Measurements from ENCODE around the gene BDKRB2. TPM values are rescaled to one million over a fixed set of nuclear protein-coding genes. Genes with fewer than 3 reads are reported as not detected.

BDKRB2 gene
- total RNA-seq: 1 to 10 TPM in 4 of 6 donors, under 1 TPM in 1, not detected in 1; 0.78 to 4.0 (median 1.8) TPM

DNA sequence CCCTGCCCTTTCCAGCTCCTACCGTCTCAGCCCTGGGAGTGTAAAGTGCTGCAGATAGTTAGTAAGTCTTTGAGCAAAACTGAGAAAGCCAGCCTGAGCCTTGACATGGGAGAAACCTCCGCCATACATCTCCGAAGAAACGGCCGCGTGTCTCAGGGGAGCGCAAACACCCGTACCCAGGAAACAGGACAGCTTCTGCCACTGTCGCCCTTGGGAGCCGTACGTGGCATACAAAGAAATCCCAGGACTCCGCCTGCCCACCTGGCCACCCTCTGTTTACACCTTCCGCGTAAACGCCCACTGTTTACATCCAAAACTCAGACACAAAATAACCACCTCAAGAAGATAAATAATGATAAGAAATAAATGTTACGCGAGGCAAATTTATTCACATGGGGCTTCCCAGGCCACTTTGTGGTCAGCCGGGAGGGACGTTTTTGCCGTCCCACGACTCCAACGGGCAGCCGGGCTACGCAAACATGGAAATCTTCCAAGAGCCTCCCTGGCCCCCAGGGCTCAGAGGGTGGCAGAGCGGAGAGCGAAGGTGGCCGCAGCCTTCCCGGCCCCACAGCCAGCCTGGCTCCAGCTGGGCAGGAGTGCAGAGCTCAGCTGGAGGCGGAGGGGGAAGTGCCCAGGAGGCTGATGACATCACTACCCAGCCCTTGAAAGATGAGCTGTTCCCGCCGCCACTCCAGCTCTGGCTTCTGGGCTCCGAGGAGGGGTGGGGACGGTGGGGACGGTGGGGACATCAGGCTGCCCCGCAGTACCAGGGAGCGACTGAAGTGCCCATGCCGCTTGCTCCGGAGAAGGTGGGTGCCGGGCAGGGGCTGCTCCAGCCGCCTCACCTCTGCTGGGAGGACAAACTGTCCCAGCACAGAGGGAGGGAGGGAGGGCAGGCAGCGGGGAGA lies at the start of gene BDKRB2:
BDKRB2 (plus strand) TSS at position 689 of the 908 bp plus-strand sequence. CDS start 32,269 bp downstream, outside the sequence.
- H3K27me3 ChIP-seq: no peaks in the 10 kb centered on the region
- peak; percentile 75 to 85 for DNase-seq
- peak; percentile 83 to 92 for ATAC-seq (ENCODE audit: low FRiP score in 2 of 2)
- 16 to 20% methylated on average over 34 to 39 of the region's 41 CpGs for WGBS, 2 donors
- H3K9me3 ChIP-seq: no peaks in the 10 kb centered on the region
- TF ChIP-seq, protein P1, sequence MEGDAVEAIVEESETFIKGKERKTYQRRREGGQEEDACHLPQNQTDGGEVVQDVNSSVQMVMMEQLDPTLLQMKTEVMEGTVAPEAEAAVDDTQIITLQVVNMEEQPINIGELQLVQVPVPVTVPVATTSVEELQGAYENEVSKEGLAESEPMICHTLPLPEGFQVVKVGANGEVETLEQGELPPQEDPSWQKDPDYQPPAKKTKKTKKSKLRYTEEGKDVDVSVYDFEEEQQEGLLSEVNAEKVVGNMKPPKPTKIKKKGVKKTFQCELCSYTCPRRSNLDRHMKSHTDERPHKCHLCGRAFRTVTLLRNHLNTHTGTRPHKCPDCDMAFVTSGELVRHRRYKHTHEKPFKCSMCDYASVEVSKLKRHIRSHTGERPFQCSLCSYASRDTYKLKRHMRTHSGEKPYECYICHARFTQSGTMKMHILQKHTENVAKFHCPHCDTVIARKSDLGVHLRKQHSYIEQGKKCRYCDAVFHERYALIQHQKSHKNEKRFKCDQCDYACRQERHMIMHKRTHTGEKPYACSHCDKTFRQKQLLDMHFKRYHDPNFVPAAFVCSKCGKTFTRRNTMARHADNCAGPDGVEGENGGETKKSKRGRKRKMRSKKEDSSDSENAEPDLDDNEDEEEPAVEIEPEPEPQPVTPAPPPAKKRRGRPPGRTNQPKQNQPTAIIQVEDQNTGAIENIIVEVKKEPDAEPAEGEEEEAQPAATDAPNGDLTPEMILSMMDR (IDR thresholded peaks at IDR 0.05): peak in 1 of 6 experiments; percentile 7
- TF ChIP-seq POLR2A (IDR thresholded peaks at IDR 0.05) (peak in 1 of 4 donors; percentile 60), POLR2AphosphoS5 (IDR thresholded peaks at IDR 0.05) (peak; percentile 67 to 70), EP300 (IDR thresholded peaks at IDR 0.05) (no peak)
- H3K27ac ChIP-seq: peak within 1 kb of the TSS in 3 of 4 donors; percentile 51 to 73 (median 67)
- H3K4me3 ChIP-seq: peak within 1 kb of the TSS in 3 of 4 donors; percentile 19 to 32 (median 31)
- no peaks in the 10 kb centered on the region for H3K36me3 ChIP-seq
- peaks cover 8 to 30% (median 18%) of the 10 kb centered on the region in 4 donors for H3K4me1 ChIP-seq

DNA sequence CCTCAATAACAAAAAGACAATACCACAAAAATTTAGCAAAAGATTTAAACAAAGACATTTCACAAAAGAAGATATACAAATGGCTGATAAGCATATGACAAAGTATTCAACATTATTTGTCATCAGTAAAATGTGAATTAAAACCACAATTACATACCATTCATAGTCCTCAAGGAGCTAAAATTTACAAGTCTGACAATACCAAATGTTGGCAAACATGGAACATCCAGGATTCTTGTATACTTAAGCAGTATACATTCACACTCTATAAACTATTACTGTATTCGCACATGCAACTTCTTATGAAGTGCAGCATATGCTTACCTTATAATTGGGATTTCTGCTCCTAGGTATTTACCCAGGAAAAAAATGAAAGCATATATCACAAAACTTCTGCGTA lies 49.7 kb upstream of the BDKRB2 start:
- no peaks in the 10 kb centered on the region for H3K4me1 ChIP-seq
- DNase-seq (no peak), ATAC-seq (ENCODE audit: low FRiP score in 2 of 2) (no peak)
- WGBS, 2 donors: 100% methylated on average over 2 of the region's 2 CpGs
- H3K9me3 ChIP-seq: no peaks in the 10 kb centered on the region
- no peak overlapping the region for H3K27ac ChIP-seq
- TF ChIP-seq, protein P1 (IDR thresholded peaks at IDR 0.05): no peak
- no peak for TF ChIP-seq POLR2AphosphoS5 (IDR thresholded peaks at IDR 0.05)
- TF ChIP-seq POLR2A (IDR thresholded peaks at IDR 0.05): no peak
- no peak for TF ChIP-seq EP300 (IDR thresholded peaks at IDR 0.05)
- no peaks in the 10 kb centered on the region for H3K27me3 ChIP-seq
- H3K4me3 ChIP-seq: no peak overlapping the region
- no peaks in the 10 kb centered on the region for H3K36me3 ChIP-seq

DNA sequence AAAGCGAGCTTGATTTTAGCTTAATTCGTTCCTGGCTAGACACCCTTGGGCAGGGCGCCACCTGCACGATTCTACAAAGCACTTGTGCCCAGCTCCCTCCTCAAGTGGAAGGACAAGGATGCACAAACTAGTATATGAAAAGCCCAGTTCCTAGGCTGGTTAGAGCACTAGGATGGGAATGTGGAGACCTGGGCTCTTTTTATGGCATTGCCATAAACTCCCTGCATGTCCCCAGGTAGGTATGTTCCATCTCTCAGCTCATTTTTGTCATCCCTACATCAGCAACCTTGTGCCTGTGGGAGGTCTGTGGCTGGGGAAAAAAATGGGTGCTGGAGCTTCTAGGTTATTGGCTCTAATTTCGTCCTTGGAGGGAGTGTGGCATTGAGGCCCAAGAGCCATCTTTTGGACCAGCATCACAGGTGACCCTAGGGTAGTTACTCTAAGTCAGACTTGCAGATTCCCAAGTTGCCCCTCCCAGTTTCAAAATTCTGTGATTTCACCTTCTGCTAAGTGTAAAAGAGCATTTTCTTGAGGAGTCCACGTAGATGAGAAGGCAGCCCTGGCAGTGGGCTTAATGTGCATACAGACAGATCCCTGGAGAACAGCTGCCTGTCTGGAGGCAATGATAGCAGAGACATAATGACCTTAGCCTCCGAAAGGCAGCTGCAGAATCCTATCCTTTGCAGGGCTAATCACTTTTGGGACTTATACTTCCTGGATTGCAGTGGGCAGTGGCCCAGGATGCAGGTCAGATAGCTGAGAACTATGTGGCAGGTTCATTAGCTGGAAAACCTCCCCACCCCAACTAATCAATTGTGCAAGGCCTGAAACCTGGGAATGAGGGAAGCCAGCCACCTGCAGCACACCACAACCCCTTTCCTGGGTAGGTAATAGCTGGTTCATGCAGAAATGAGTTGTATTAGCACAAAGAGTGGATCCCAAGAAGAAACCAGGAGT lies 47.6 kb upstream of the BDKRB2 start:
- TF ChIP-seq, protein P1 (IDR thresholded peaks at IDR 0.05): no peak
- TF ChIP-seq POLR2A (IDR thresholded peaks at IDR 0.05): no peak
- H3K4me3 ChIP-seq: no peak overlapping the region
- DNase-seq (no peak), ATAC-seq (ENCODE audit: low FRiP score in 2 of 2) (no peak)
- no peaks in the 10 kb centered on the region for H3K9me3 ChIP-seq
- no peaks in the 10 kb centered on the region for H3K4me1 ChIP-seq
- no peaks in the 10 kb centered on the region for H3K27me3 ChIP-seq
- H3K36me3 ChIP-seq: no peaks in the 10 kb centered on the region
- WGBS, 2 donors: 75 to 85% methylated on average over 6 to 7 of the region's 7 CpGs
- H3K27ac ChIP-seq: no peak overlapping the region

DNA sequence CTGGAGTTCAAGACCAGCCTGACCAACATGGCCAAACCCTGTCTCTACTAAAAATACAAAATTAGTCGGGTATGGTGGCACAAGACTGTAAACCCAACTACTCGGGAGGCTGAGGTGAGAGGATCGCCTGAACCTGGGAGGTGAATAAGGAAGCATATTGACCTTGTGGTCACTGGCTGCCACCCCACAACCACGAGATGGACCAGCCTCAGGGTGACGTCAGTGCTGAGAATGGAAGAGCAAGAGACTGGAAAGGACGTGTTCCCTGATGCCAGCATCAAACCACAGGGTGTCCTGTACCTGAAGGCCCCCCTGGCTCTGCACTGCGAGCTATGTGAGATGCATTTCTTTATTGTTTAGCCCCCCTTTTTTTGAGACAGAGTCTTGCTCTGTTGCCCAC lies 45.9 kb upstream of the BDKRB2 start:
- no peak for ATAC-seq (ENCODE audit: low FRiP score in 2 of 2)
- Histone ChIP-seq H3K27me3 (no peaks in the 10 kb centered on the region), H3K4me3 (no peak overlapping the region), H3K4me1 (no peaks in the 10 kb centered on the region), H3K9me3 (no peaks in the 10 kb centered on the region), H3K36me3 (no peaks in the 10 kb centered on the region), H3K27ac (no peak overlapping the region)
- no peak for DNase-seq
- no peak for TF ChIP-seq EP300 (IDR thresholded peaks at IDR 0.05)
- TF ChIP-seq POLR2A (IDR thresholded peaks at IDR 0.05): no peak
- TF ChIP-seq, protein P1 (IDR thresholded peaks at IDR 0.05): no peak
- TF ChIP-seq POLR2AphosphoS5 (IDR thresholded peaks at IDR 0.05): no peak
- WGBS, 2 donors: 87 to 88% methylated on average over 7 of the region's 7 CpGs
